Measurements from ENCODE around the gene KIF3A.

GRCh38 chr5:132647473-132647872 is 89.9 kb downstream of the KIF3A start:
- no peak for TF ChIP-seq TEAD4 (IDR thresholded peaks at IDR 0.05; ENCODE audit: low read depth, low read length)
- no peak for TF ChIP-seq JUND (IDR thresholded peaks at IDR 0.05; ENCODE audit: low read length)
- no peak for TF ChIP-seq CTCF (IDR thresholded peaks at IDR 0.05; ENCODE audit: control extremely low read depth in 1 of 3, insufficient read depth in 1 of 3, low read depth in 1 of 3, low read length in 3 of 3)
- TF ChIP-seq TAF1 (IDR thresholded peaks at IDR 0.05; ENCODE audit: low read depth, low read length) = no peak
- TF ChIP-seq EGR1 (IDR thresholded peaks at IDR 0.05; ENCODE audit: borderline replicate concordance, low read depth, low read length) = no peak
- TF ChIP-seq, protein P1, sequence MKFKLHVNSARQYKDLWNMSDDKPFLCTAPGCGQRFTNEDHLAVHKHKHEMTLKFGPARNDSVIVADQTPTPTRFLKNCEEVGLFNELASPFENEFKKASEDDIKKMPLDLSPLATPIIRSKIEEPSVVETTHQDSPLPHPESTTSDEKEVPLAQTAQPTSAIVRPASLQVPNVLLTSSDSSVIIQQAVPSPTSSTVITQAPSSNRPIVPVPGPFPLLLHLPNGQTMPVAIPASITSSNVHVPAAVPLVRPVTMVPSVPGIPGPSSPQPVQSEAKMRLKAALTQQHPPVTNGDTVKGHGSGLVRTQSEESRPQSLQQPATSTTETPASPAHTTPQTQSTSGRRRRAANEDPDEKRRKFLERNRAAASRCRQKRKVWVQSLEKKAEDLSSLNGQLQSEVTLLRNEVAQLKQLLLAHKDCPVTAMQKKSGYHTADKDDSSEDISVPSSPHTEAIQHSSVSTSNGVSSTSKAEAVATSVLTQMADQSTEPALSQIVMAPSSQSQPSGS (IDR thresholded peaks at IDR 0.05; ENCODE audit: low read length) = no peak
- no peak for TF ChIP-seq POLR2AphosphoS5 (IDR thresholded peaks at IDR 0.05; ENCODE audit: low read depth, low read length)
- TF ChIP-seq TCF12 (IDR thresholded peaks at IDR 0.05; ENCODE audit: low read depth, low read length) = no peak
- no peak for TF ChIP-seq EZH2 (IDR thresholded peaks at IDR 0.05; ENCODE audit: low read depth, low read length, severe bottlenecking)
